Smooth muscle cell of trachea (primary cell): ENCODE results near the gene EPB41L1. TPM values are rescaled to one million over a fixed set of nuclear protein-coding genes. Genes with fewer than 3 reads are reported as not detected.

Source experiments
- total RNA-seq: library from RNA; depleted of rRNA; stranded (reverse); fragments of >200 nt; gene quantifications from 2 replicates; pipeline ENCODE4 v1.2.1, GENCODE V29; 2014

The EPB41L1 gene
- total RNA-seq, result 13.8 and 28.9 TPM in 2 replicates

DNA sequence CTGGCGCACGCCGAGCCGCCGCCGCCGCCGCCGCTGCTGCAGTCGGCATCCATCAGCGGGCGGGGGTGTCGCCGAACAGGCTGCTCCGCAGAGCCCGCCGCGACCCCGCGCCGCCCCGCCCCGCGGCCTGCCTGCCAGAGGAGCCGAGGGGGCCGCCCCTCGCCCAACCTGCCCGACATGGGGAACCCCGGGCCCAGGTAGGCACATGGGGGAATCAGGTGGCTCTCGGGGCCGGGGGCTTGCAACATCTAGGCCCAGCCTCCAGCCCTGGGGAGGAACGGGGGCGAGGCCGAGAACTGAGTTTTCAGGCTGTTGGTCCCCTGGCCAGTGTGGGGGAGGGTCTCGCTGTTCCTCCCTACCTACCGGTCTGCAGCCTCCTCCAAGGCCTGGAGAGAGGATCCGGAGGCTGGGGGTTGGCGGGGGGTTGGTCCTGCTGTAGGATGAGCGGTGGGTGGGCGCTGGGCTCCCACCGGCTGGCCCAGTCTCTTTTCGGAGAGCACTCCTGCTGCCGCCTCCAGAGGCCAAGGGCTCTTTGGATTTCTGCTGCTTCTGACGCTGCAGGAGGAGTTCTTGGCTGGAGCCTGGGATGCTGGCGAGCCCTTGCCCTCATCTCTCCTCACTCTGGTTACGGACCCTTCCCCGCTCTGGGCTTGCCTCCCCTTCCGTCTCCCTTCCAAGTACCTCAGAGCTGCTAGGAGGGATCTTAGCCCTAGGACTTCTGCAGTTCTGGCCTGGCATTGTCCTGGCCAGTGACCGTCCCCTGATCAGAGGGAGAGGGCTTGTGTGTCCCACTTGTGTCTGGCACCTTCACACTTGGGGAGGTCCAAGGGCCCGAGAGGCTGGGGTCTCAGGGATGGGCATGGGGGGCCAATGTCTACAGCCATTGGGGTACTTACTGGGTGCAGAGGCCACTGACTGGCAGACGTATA lies at the start of gene EPB41L1:
Gene EPB41L1, plus strand, starts transcription at position 41 of the 929 bp plus-strand sequence. CDS start 19,038 bp downstream, outside the sequence.

DNA sequence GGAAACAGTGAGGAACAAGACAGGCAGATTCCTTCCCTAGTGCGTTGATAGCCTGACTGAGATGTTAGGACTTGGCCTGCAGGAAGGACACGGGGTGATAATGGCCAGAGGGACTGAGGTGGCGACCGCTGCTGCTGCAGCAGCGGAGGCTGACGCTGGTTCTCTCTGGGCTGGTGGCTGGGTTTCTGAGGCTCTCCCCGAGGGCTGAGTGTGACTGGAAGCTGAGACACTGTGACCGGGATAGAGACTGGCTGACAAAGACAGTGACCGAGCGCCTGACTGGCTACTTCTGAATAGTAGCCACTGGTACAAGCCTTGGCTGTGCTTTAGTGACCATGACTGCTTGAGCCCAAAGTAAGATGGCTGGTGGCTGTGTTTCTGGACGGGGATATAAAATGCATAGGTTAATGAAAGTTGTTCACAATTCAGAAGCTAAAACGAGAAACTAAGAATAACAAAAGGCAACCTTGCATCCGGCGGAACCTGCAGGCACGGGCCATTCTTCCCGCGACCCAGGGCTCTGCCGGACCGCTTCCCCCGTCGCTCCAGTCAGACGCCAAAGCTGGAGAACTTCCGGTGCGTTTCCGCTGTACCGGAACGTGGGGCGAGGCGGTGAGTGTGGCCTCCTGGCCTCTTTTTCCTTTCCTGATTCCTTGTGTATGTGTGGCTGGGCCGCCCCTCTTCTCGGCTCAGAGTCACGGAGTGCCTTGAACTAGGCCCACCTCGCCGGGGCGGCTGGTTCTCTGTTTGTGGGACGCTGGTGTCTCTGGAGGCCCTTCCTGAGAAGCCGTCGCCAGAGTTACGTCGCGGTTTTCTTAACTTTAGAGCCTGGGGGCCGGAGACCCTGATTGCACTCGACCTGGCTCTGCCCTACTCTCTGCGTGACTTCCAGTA lies 81.6 kb downstream of the EPB41L1 start, which contains the start of gene AAR2:
Gene AAR2, plus strand, starts transcription at position 587 of the 894 bp plus-strand sequence. CDS start 3,391 bp downstream, outside the sequence.

Other genes starting within 250 kb of the EPB41L1 start
- gene SCAND1, start 200.2 kb upstream of the EPB41L1 start, total RNA-seq, result 72.0 and 78.7 TPM in 2 replicates
- 1.5 and 2.6 TPM in 2 replicates for gene CNBD2, start 186.2 kb upstream of the EPB41L1 start, total RNA-seq
- 25.0 and 31.4 TPM in 2 replicates for gene AAR2, start 81.7 kb downstream of the EPB41L1 start, total RNA-seq
- gene DLGAP4, start 151.6 kb downstream of the EPB41L1 start, total RNA-seq, result 14.7 and 35.1 TPM in 2 replicates